ENCODE results near the gene PLAC1. TPM values are rescaled to one million over a fixed set of nuclear protein-coding genes. Genes with fewer than 3 reads are reported as not detected.

PLAC1 gene
- total and polyA plus RNA-seq, 2 of the 4 experiments (the other 2 are of a cell fraction), result 0.36 to 0.74 TPM

DNA sequence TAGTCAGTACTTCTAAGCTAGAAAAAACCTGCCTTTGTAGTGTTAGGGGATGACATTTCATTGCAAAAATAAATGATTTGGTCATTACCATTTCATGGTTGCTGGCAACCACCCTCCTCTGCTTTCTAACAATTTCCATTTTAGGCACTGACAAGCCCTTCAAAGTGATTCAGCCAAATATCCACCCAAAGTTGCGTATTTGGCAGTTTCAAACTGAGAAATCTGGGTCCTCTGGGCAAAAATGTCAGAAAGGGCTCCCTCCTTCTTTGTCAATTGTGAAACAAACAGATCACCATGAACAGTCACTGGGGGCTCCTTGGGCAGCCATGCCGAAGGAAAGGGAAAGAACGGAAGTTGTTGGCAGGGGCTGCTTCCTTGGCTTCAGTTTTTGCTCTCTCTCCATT, 33.0 kb downstream of the PLAC1 start:
- no peak overlapping the region for H3K56ac ChIP-seq (ENCODE audit: extremely low read depth, insufficient read depth, low read length)
- no peak overlapping the region for H3K9ac ChIP-seq (ENCODE audit: low read depth, low read length)
- no peak overlapping the region; the same call in 1 of the 2 replicates for H3K27ac ChIP-seq (ENCODE audit: insufficient read depth, low read length)
- H3K36me3 ChIP-seq (ENCODE audit: control insufficient read depth, insufficient read depth, low read length), result no peaks in the 10 kb centered on the region
- no peak overlapping the region; a peak in 1 of 4 replicates for H4K8ac ChIP-seq (ENCODE audit: low read depth in 2 of 2, low read length in 2 of 2)
- WGBS, 2 experiments (ENCODE audit: extremely low coverage in 2 of 2, insufficient read length in 1 of 2), result no CpG with 5 or more reads among the region's 3 CpGs
- H3K18ac ChIP-seq (ENCODE audit: low read depth, low read length), result no peak overlapping the region
- H3K79me1 ChIP-seq (ENCODE audit: low read depth in 1 of 2, low read length in 2 of 2), result no peaks in the 10 kb centered on the region
- TF ChIP-seq RAD21 (IDR thresholded peaks at IDR 0.05; ENCODE audit: low read length) (no peak), CEBPB (IDR thresholded peaks at IDR 0.05; ENCODE audit: low read depth, low read length) (no peak), CHD1 (IDR thresholded peaks at IDR 0.05; ENCODE audit: low read depth, low read length) (no peak), FOS (IDR thresholded peaks at IDR 0.05; ENCODE audit: low read depth, low read length) (no peak), POLR2A (IDR thresholded peaks at IDR 0.05; ENCODE audit: low read depth, low read length) (no peak), MXI1 (IDR thresholded peaks at IDR 0.05; ENCODE audit: borderline replicate concordance, low read depth, low read length) (no peak), RFX5 (IDR thresholded peaks at IDR 0.05; ENCODE audit: low read depth, low read length) (no peak), RCOR1 (IDR thresholded peaks at IDR 0.05; ENCODE audit: insufficient replicate concordance, low read length) (no peak)
- TF ChIP-seq, protein P1, sequence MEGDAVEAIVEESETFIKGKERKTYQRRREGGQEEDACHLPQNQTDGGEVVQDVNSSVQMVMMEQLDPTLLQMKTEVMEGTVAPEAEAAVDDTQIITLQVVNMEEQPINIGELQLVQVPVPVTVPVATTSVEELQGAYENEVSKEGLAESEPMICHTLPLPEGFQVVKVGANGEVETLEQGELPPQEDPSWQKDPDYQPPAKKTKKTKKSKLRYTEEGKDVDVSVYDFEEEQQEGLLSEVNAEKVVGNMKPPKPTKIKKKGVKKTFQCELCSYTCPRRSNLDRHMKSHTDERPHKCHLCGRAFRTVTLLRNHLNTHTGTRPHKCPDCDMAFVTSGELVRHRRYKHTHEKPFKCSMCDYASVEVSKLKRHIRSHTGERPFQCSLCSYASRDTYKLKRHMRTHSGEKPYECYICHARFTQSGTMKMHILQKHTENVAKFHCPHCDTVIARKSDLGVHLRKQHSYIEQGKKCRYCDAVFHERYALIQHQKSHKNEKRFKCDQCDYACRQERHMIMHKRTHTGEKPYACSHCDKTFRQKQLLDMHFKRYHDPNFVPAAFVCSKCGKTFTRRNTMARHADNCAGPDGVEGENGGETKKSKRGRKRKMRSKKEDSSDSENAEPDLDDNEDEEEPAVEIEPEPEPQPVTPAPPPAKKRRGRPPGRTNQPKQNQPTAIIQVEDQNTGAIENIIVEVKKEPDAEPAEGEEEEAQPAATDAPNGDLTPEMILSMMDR (conservative IDR thresholded peaks at IDR 0.05; ENCODE audit: low read depth, low read length), result no peak
- no peak for DNase-seq
- ChIA-PET CTCF (no interaction called here), POLR2A (ENCODE audit: unreplicated experiment) (no interaction called here)
- no peak overlapping the region for H3K14ac ChIP-seq (replicated peaks; ENCODE audit: low read depth, low read length)
- peaks cover 6% of the 10 kb centered on the region; the same call in 1 of the 2 replicates for H3K9me1 ChIP-seq (ENCODE audit: insufficient read depth, low read length)
- H3K4me3 ChIP-seq (ENCODE audit: insufficient read depth, low read depth, low read length), result no peak overlapping the region
- 0 out of 2 replicates have a peak overlapping the region, but pooled peaks have one; percentile 35 for H2AK5ac ChIP-seq (ENCODE audit: low read depth, low read length)
- H3K27me3 ChIP-seq (ENCODE audit: control insufficient read depth, insufficient read depth, low read length), result no peaks in the 10 kb centered on the region
- no TSS peak for BruUV-seq (replicated peaks)
- H2AFZ ChIP-seq (replicated peaks; ENCODE audit: low read length, poor library complexity), result no peak overlapping the region
- dilution Hi-C loops (cut with HindIII; ENCODE audit: low sequenced_read_pairs, unreplicated experiment) (no loop called here), intact Hi-C loops (cut with micrococcal nuclease) (no loop called here), in situ Hi-C loops (cut with MboI; ENCODE audit: low sequenced_read_pairs) (no loop called here)
- no peak overlapping the region for H3K4me2 ChIP-seq (ENCODE audit: low read depth, low read length)
- H3K4me1 ChIP-seq (ENCODE audit: control insufficient read depth, insufficient read depth, low read length), result peaks cover 16% of the 10 kb centered on the region
- H4K5ac ChIP-seq (ENCODE audit: low read depth, low read length), result 0 out of 2 replicates have a peak overlapping the region, but pooled peaks have one; percentile 41
- H3K4ac ChIP-seq (ENCODE audit: low read depth, low read length), result peak overlapping the region; percentile 33
- peak overlapping the region; percentile 38; the same call in 1 of the 2 replicates for H2BK20ac ChIP-seq (ENCODE audit: low read depth, low read length)
- no peak for ATAC-seq (ENCODE audit: low read depth)
- 0 out of 2 replicates have a peak overlapping the region, but pooled peaks have one; percentile 52 for H4K91ac ChIP-seq (ENCODE audit: insufficient read depth, low read depth, low read length)
- H3K9me3 ChIP-seq (ENCODE audit: control insufficient read depth, insufficient read depth, low read length), result no peaks in the 10 kb centered on the region
- H2BK5ac ChIP-seq (ENCODE audit: low read depth, low read length, poor library complexity, severe bottlenecking), result no peak overlapping the region
- H2BK15ac ChIP-seq (ENCODE audit: low read depth, low read length), result peak overlapping the region; percentile 7; the same call in 2 of the 3 replicates
- H2BK120ac ChIP-seq (ENCODE audit: low read depth, low read length), result peak overlapping the region; percentile 64
- no peak overlapping the region for H2AK9ac ChIP-seq (replicated peaks; ENCODE audit: low read depth, low read length, poor library complexity)
- H3K23ac ChIP-seq (ENCODE audit: low read depth, low read length), result no peak overlapping the region
- H4K20me1 ChIP-seq (ENCODE audit: insufficient read depth, low read length), result no peaks in the 10 kb centered on the region

All from IMR-90 (cell line).